ENCODE results near the gene MRPL47. TPM values are rescaled to one million over a fixed set of nuclear protein-coding genes. Genes with fewer than 3 reads are reported as not detected.

MRPL47 gene
- total and polyA plus RNA-seq, 2 of the 13 experiments (the other 11 are each of a cell fraction or from before 2014, with no cell fraction given), result 36.1 to 83.8 TPM

DNA sequence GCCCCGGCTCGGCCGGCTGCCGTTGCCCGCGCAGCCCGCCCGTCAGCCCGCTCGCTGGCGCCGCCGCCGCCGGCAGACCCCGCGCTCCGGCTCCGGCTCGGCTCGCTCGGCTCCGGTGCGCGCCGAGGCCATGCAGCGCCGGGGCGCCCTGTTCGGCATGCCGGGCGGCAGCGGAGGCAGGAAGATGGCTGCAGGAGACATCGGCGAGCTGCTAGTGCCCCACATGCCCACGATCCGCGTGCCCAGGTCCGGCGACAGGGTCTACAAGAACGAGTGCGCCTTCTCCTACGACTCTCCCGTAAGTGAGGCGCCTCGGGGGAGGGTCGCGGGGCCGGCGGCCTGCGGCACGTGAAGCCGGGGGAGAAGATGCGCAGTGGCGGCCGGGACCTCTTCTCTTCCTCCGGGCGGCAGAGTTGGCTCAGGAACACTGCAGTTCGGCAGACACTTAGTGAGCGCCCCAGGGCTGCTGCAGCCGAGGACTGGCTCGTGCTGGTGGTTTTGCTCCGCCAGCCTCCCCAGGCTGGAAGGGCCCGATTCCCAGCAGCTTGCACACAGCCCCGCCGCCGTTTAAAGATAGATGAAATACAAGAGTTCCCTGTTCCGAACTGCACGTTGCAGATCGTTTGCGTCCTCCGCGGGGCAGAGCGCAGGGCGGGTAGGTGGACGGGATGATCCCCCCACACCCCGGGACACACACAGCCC is 48.8 kb upstream of the MRPL47 start (continued):
- TF ChIP-seq RERE (CRISPR knock-in tag; IDR thresholded peaks at IDR 0.05; ENCODE audit: low read depth) (no peak), KDM2A (CRISPR knock-in tag; IDR thresholded peaks at IDR 0.05; ENCODE audit: borderline replicate concordance, low read depth) (peak; percentile 69; the same call in 1 of the 2 replicates), FOXJ3 (CRISPR knock-in tag; IDR thresholded peaks at IDR 0.05; ENCODE audit: borderline replicate concordance) (peak; percentile 42; the same call in 1 of the 2 replicates), ZSCAN9 (CRISPR knock-in tag; IDR thresholded peaks at IDR 0.05; ENCODE audit: borderline replicate concordance) (peak; percentile 53; the same call in 1 of the 2 replicates), ZNF333 (CRISPR knock-in tag; IDR thresholded peaks at IDR 0.05; ENCODE audit: borderline replicate concordance) (no peak), PRDM10 (CRISPR knock-in tag; IDR thresholded peaks at IDR 0.05; ENCODE audit: low read depth) (no peak), HOXA9 (CRISPR knock-in tag; IDR thresholded peaks at IDR 0.05; ENCODE audit: borderline replicate concordance) (no peak), ZNF747 (CRISPR knock-in tag; IDR thresholded peaks at IDR 0.05; ENCODE audit: borderline replicate concordance) (no peak), EP300 (IDR thresholded peaks at IDR 0.05; ENCODE audit: low read depth in 2 of 2, low read length in 2 of 2) (no peak), EP300 (CRISPR knock-in tag; IDR thresholded peaks at IDR 0.05; ENCODE audit: borderline replicate concordance) (peak; percentile 35; the same call in 1 of the 2 replicates), MAFG (CRISPR knock-in tag; IDR thresholded peaks at IDR 0.05) (peak; percentile 61; the same call in 1 of the 2 replicates), SRSF1 (optimal IDR thresholded peaks at IDR 0.05; ENCODE audit: low read depth, low read length) (peak; percentile 65), ZNF652 (CRISPR knock-in tag; IDR thresholded peaks at IDR 0.05; ENCODE audit: borderline replicate concordance, low read depth) (no peak)
- TF ChIP-seq, protein P1, sequence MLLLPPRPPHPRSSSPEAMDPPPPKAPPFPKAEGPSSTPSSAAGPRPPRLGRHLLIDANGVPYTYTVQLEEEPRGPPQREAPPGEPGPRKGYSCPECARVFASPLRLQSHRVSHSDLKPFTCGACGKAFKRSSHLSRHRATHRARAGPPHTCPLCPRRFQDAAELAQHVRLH (CRISPR knock-in tag; IDR thresholded peaks at IDR 0.05; ENCODE audit: borderline replicate concordance, low read depth), result 0 out of 2 replicates have a peak, but pooled peaks have one; percentile 58
- TF ChIP-seq, protein P2, sequence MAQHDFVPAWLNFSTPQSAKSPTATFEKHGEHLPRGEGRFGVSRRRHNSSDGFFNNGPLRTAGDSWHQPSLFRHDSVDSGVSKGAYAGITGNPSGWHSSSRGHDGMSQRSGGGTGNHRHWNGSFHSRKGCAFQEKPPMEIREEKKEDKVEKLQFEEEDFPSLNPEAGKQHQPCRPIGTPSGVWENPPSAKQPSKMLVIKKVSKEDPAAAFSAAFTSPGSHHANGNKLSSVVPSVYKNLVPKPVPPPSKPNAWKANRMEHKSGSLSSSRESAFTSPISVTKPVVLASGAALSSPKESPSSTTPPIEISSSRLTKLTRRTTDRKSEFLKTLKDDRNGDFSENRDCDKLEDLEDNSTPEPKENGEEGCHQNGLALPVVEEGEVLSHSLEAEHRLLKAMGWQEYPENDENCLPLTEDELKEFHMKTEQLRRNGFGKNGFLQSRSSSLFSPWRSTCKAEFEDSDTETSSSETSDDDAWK (CRISPR knock-in tag; IDR thresholded peaks at IDR 0.05), result no peak
- TF ChIP-seq, protein P3, sequence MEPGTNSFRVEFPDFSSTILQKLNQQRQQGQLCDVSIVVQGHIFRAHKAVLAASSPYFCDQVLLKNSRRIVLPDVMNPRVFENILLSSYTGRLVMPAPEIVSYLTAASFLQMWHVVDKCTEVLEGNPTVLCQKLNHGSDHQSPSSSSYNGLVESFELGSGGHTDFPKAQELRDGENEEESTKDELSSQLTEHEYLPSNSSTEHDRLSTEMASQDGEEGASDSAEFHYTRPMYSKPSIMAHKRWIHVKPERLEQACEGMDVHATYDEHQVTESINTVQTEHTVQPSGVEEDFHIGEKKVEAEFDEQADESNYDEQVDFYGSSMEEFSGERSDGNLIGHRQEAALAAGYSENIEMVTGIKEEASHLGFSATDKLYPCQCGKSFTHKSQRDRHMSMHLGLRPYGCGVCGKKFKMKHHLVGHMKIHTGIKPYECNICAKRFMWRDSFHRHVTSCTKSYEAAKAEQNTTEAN (CRISPR knock-in tag; conservative IDR thresholded peaks at IDR 0.05), result no peak
